Measurements from ENCODE around the gene CTTNBP2. TPM values are rescaled to one million over a fixed set of nuclear protein-coding genes. Genes with fewer than 3 reads are reported as not detected.

The CTTNBP2 gene
- total and polyA plus RNA-seq, 2 experiments from 2014 or later: 7.9 to 14.5 TPM

DNA sequence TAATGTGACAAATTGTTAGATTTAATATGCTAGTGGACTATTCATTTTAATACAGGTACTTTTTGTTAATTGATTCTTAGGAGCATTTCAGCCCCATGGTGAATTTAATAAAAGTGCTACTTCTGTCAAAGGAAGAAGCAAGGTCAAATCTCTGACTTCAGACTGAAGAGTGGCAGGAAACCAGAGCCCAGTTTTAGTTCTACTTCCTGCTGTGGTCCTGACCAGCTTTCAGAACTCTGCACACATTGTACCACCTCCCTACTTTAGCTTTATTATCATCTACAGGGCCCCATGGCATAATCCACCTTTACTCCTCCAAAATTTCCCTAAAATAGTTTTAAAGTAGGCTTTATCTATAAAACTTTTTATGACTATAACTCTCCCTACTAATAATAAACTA, 33.7 kb downstream of the CTTNBP2 start:
- no peaks in the 10 kb centered on the region for H3K4me1 ChIP-seq (ENCODE audit: insufficient read depth)
- H3K9me2 ChIP-seq (replicated peaks; ENCODE audit: insufficient read depth): no peaks in the 10 kb centered on the region
- no peaks in the 10 kb centered on the region for H3K9me3 ChIP-seq (ENCODE audit: low read depth)
- no peak overlapping the region for H3K27ac ChIP-seq
- H4K20me1 ChIP-seq (ENCODE audit: insufficient read depth, poor library complexity, severe bottlenecking): no peaks in the 10 kb centered on the region
- no peaks in the 10 kb centered on the region for H3K27me3 ChIP-seq
- TF ChIP-seq, protein P1, sequence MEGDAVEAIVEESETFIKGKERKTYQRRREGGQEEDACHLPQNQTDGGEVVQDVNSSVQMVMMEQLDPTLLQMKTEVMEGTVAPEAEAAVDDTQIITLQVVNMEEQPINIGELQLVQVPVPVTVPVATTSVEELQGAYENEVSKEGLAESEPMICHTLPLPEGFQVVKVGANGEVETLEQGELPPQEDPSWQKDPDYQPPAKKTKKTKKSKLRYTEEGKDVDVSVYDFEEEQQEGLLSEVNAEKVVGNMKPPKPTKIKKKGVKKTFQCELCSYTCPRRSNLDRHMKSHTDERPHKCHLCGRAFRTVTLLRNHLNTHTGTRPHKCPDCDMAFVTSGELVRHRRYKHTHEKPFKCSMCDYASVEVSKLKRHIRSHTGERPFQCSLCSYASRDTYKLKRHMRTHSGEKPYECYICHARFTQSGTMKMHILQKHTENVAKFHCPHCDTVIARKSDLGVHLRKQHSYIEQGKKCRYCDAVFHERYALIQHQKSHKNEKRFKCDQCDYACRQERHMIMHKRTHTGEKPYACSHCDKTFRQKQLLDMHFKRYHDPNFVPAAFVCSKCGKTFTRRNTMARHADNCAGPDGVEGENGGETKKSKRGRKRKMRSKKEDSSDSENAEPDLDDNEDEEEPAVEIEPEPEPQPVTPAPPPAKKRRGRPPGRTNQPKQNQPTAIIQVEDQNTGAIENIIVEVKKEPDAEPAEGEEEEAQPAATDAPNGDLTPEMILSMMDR (IDR thresholded peaks at IDR 0.05; ENCODE audit: poor library complexity): no peak
- TF ChIP-seq EZH2 (IDR thresholded peaks at IDR 0.05; ENCODE audit: borderline replicate concordance) (no peak), EZH2phosphoT487 (IDR thresholded peaks at IDR 0.05; ENCODE audit: low read depth, severe bottlenecking, unreplicated experiment) (no peak)
- H3K4me2 ChIP-seq: no peak overlapping the region
- no peaks in the 10 kb centered on the region for H3K36me3 ChIP-seq (replicated peaks; ENCODE audit: insufficient read depth, low read depth)
- no peaks in the 10 kb centered on the region for H3K79me2 ChIP-seq
- no peak for DNase-seq (ENCODE audit: low spot score)
- no peak overlapping the region for H2AFZ ChIP-seq
- H3K4me3 ChIP-seq: no peak overlapping the region

DNA sequence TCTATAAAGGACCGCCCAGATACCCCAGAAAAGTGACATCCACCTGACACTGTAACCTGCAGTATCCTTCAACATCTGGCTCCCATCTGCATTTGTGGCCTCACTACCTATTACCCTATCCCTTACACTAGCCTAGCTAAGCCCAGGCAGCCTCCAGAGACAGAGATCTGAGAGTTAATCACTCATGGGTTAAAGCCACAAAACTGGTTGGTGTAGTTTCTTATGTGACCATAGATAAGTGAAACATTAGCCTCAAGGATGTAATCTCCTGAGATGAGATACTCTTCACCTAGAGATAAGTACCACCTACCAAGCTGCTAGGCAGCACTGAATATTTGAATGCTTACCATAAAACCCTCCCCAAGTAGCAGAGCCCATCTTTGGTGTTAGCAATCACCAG, 35.4 kb downstream of the CTTNBP2 start:
- no peaks in the 10 kb centered on the region for H3K27me3 ChIP-seq
- H2AFZ ChIP-seq: no peak overlapping the region
- H3K4me1 ChIP-seq (ENCODE audit: insufficient read depth): no peaks in the 10 kb centered on the region
- H3K27ac ChIP-seq: no peak overlapping the region
- no peaks in the 10 kb centered on the region for H4K20me1 ChIP-seq (ENCODE audit: insufficient read depth, poor library complexity, severe bottlenecking)
- no peaks in the 10 kb centered on the region for H3K79me2 ChIP-seq
- H3K9me2 ChIP-seq (replicated peaks; ENCODE audit: insufficient read depth): no peaks in the 10 kb centered on the region
- H3K4me2 ChIP-seq: no peak overlapping the region
- H3K9me3 ChIP-seq (ENCODE audit: low read depth): no peaks in the 10 kb centered on the region
- peak; percentile 25 for DNase-seq (ENCODE audit: low spot score)
- no peak overlapping the region for H3K4me3 ChIP-seq
- 96% methylated on average over 1 of the region's 1 CpG for WGBS (ENCODE audit: low lambda C conversion rate, missing lambda C conversion rate)
- H3K36me3 ChIP-seq (replicated peaks; ENCODE audit: insufficient read depth, low read depth): no peaks in the 10 kb centered on the region
- TF ChIP-seq, protein P1 (IDR thresholded peaks at IDR 0.05; ENCODE audit: poor library complexity): no peak
- TF ChIP-seq EZH2phosphoT487 (IDR thresholded peaks at IDR 0.05; ENCODE audit: low read depth, severe bottlenecking, unreplicated experiment): no peak
- no peak for TF ChIP-seq EZH2 (IDR thresholded peaks at IDR 0.05; ENCODE audit: borderline replicate concordance)

DNA sequence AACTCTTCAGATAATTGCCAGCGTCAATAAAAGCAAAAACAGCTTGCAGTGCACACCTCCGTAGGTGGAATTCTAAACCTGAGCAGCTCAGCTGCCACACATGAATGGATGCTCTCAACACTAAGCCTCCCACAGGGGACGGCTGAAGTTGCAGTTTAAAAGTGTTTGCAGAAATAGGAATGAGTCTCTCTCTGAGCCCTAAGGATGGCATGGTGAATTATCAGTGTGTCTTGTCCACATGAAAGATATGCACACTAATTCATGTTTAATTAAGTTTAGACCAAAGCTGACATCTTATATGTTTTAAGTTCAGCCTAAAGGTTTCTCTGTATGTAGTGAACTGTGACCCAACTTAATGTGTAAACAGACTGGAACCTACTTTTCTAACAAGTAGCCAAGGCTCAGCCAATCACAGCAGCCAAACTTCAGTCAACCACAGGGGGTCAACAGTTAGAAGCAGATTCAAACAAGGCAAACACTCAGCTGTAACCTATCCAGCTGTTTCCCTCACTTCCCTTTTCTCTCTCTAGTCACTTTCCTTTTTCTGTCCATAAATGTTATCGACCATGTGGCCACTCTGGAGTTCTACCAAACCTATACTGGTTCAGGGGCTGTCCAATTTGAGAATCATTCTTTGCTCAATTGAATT, 38.1 kb downstream of the CTTNBP2 start:
- Histone ChIP-seq H3K27me3 (no peaks in the 10 kb centered on the region), H3K27ac (no peak overlapping the region), H3K4me3 (no peak overlapping the region), H3K79me2 (no peaks in the 10 kb centered on the region), H3K9me3 (ENCODE audit: low read depth) (no peaks in the 10 kb centered on the region), H3K4me2 (no peak overlapping the region), H3K9me2 (replicated peaks; ENCODE audit: insufficient read depth) (no peaks in the 10 kb centered on the region), H3K4me1 (ENCODE audit: insufficient read depth) (no peaks in the 10 kb centered on the region), H2AFZ (no peak overlapping the region), H4K20me1 (ENCODE audit: insufficient read depth, poor library complexity, severe bottlenecking) (no peaks in the 10 kb centered on the region), H3K36me3 (replicated peaks; ENCODE audit: insufficient read depth, low read depth) (no peaks in the 10 kb centered on the region)
- 55% methylated on average over 4 of the region's 4 CpGs for whole genome bisulfite sequencing (ENCODE audit: low lambda C conversion rate, missing lambda C conversion rate)
- no peak for DNase-seq (ENCODE audit: low spot score)
- TF ChIP-seq EZH2phosphoT487 (IDR thresholded peaks at IDR 0.05; ENCODE audit: low read depth, severe bottlenecking, unreplicated experiment) (no peak), EZH2 (IDR thresholded peaks at IDR 0.05; ENCODE audit: borderline replicate concordance) (no peak)
- TF ChIP-seq, protein P1 (IDR thresholded peaks at IDR 0.05; ENCODE audit: poor library complexity): no peak
